SU-DHL-6 (cell line): ENCODE measurements around the gene RALBP1.

Experiments used
- H2AFZ ChIP-seq: fragments of 200-600 bp; sonication (generic); 2 replicates; pipeline ENCODE4 v1.6.1; 2014; ENCODE audit warnings: low read depth, mild to moderate bottlenecking, moderate library complexity, mixed read lengths, antibody characterized with exemption, low read length; ENCODE audit not compliant: severe bottlenecking
- H3F3A ChIP-seq: fragments of 200-600 bp; shearing (Covaris generic); 2 replicates; pipeline ENCODE4 v1.6.0; 2016; ENCODE audit warnings: antibody characterized with exemption, mild to moderate bottlenecking; ENCODE audit not compliant: insufficient read depth
- H3K27ac ChIP-seq: fragments of 200-600 bp; sonication (generic); 2 replicates; pipeline ENCODE4 v1.5.1; 2016; ENCODE audit warnings: low read depth, mild to moderate bottlenecking, low read length, moderate library complexity, mixed read lengths
- H3K27me3 ChIP-seq: fragments of 200-600 bp; sonication (generic), shearing (Covaris generic); 2 replicates; pipeline ENCODE4 v1.6.0; 2014; ENCODE audit warnings: mild to moderate bottlenecking, low read length
- H3K36me3 ChIP-seq: fragments of 200-600 bp; sonication (generic); 2 replicates; pipeline ENCODE4 v1.6.1; 2014; ENCODE audit warnings: mild to moderate bottlenecking, low read length, mixed read lengths
- H3K4me2 ChIP-seq: fragments of 300-600, 200-600 bp; shearing (Covaris generic), sonication (generic); 2 replicates; pipeline ENCODE4 v1.6.0; 2014; ENCODE audit warnings: low read length, low read depth, mild to moderate bottlenecking; ENCODE audit not compliant: poor library complexity, severe bottlenecking
- H3K4me3 ChIP-seq: fragments of 200-600 bp; sonication (generic); 2 replicates; pipeline ENCODE4 v1.5.1; 2014; ENCODE audit warnings: antibody characterized with exemption, low read length, mild to moderate bottlenecking, mixed read lengths; ENCODE audit not compliant: insufficient read depth, poor library complexity, severe bottlenecking
- H3K79me2 ChIP-seq: fragments of 200-600 bp; sonication (generic); 2 replicates; pipeline ENCODE4 v1.6.1; 2014; ENCODE audit warnings: mild to moderate bottlenecking, low read length, moderate library complexity; ENCODE audit not compliant: insufficient read depth
- H3K9ac ChIP-seq: fragments of 200-600 bp; sonication (generic); 2 replicates; pipeline ENCODE4 v1.7.0; 2014; ENCODE audit warnings: mild to moderate bottlenecking, low read length
- H3K9me2 ChIP-seq: fragments of 200-600 bp; sonication (generic); replicated peaks from 2 replicates; pipeline ENCODE4 v1.6.1; 2014; ENCODE audit warnings: low read length; ENCODE audit not compliant: insufficient read depth
- H3K9me3 ChIP-seq: fragments of 200-600 bp; sonication (generic); 2 replicates; pipeline ENCODE4 v1.6.1; 2014; ENCODE audit warnings: low read length, mixed read lengths; ENCODE audit not compliant: insufficient read depth
- H4K20me1 ChIP-seq: fragments of 200-600 bp; sonication (generic); 2 replicates; pipeline ENCODE4 v1.6.1; 2014; ENCODE audit warnings: low read depth, mild to moderate bottlenecking, antibody characterized with exemption, low read length, moderate library complexity, mixed read lengths
- CTCF ChIP-seq: fragments of 200-600 bp; sonication (generic); IDR thresholded peaks from one replicate; pipeline ENCODE4 v1.5.1; 2017; ENCODE audit warnings: antibody characterized with exemption, mild to moderate bottlenecking, low read length, moderate library complexity; ENCODE audit not compliant: insufficient read depth, poor library complexity, severe bottlenecking
- EZH2phosphoT487 ChIP-seq: fragments of 200-600 bp; sonication (generic), shearing (Covaris generic); conservative IDR thresholded peaks from 2 replicates; pipeline ENCODE4 v1.6.1; 2018; ENCODE audit warnings: mild to moderate bottlenecking, antibody characterized with exemption, low read length, moderate library complexity, mixed read lengths

RALBP1 gene

GRCh38 chr18:9495465-9495864 lies 20.2 kb downstream of the RALBP1 start:
- no peaks in the 10 kb centered on the region for H3K9me2 ChIP-seq
- no peaks in the 10 kb centered on the region for H3K36me3 ChIP-seq
- no peak overlapping the region for H3K4me2 ChIP-seq
- TF ChIP-seq EZH2phosphoT487: no peak
- no peak for TF ChIP-seq CTCF
- H3K9me3 ChIP-seq: no peaks in the 10 kb centered on the region
- no peak overlapping the region for H3K9ac ChIP-seq
- no peaks in the 10 kb centered on the region for H3K27me3 ChIP-seq
- H3K79me2 ChIP-seq: peaks cover 78% of the 10 kb centered on the region
- no peak overlapping the region for H2AFZ ChIP-seq
- H3K4me3 ChIP-seq: no peak overlapping the region
- no peaks in the 10 kb centered on the region for H3F3A ChIP-seq
- H4K20me1 ChIP-seq: no peaks in the 10 kb centered on the region
- no peak overlapping the region for H3K27ac ChIP-seq

DNA sequence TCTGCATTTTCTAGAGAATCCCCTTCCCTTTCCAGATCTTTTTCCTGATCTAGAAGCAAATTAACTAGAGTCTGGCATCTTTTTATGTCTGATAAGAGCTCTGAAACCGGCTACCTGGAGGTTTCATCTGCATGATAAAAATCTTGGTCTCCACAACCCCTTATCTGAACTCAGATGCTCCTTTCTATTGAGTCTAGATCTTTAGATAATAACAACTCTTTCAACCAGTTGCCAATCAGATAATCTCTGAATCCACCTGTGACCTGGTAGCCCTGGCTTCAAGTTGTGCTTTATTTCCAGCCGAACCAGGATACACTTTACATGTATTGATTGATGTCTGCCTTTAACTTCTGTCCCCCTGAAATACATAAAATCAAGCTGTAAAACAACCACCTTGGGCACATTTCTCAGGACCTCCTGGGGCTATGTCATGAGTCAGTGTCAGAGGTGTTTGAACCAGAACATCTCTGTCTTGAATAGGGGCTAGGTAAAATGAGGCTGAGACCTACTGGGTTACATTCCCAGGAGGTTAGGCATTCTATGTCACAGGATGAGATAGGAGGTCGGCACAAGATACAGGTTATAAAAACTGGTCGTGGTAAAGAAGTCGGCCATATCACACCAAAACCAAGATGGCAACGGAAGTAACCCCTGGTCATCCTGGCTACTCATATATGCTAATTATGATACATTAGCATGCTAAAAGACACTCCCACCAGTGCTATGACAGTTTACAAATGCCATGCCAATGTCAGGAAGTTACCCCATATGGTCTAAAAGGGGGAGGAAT lies 20.8 kb downstream of the RALBP1 start:
- Histone ChIP-seq H3K4me3 (no peak overlapping the region), H3K4me2 (no peak overlapping the region), H3F3A (no peaks in the 10 kb centered on the region), H2AFZ (no peak overlapping the region), H3K27me3 (no peaks in the 10 kb centered on the region), H4K20me1 (no peaks in the 10 kb centered on the region), H3K27ac (no peak overlapping the region), H3K9ac (no peak overlapping the region), H3K79me2 (peaks cover 79% of the 10 kb centered on the region), H3K9me2 (no peaks in the 10 kb centered on the region), H3K9me3 (no peaks in the 10 kb centered on the region), H3K36me3 (no peaks in the 10 kb centered on the region)
- TF ChIP-seq CTCF (no peak), EZH2phosphoT487 (no peak)

DNA sequence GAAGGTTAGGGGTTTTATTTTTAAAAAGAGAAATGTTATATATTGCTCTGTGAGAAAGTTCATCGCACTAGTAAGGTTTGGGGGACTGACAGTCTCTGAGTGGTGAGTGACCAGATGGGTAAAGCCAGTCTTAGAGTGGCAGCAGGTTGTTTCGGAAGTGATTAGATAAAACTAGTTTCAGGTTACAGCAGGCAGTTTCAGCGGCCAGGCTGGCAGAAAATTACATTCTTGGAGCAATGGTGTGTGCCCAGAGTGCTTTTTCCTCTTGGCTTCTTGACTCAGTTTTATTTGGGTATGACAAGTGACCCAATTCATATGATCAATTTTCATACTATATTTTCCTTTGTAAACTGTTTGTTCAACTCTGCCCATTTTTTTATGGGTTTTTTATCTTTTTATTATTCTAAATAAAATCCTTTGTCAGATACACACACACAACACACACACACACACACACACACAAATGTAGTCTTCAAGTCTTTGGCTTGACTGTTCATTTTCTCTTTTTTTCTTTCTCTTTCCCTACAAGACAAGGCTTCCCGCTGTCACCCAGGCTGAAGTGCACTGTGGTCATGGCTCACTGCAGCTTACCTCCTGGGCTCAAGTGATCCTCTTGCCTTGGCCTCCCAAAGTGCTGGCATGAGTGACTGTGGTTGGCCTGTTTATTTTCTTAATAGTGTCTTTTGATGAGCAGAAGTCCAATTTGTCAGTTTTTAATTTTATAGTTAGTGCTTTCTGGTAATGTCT lies 30.9 kb downstream of the RALBP1 start:
- Histone ChIP-seq H3K79me2 (peaks cover 75% of the 10 kb centered on the region), H3K9me3 (no peaks in the 10 kb centered on the region), H3K4me2 (no peak overlapping the region), H3F3A (no peaks in the 10 kb centered on the region), H3K9me2 (no peaks in the 10 kb centered on the region), H3K4me3 (no peak overlapping the region), H3K27ac (no peak overlapping the region), H3K36me3 (no peaks in the 10 kb centered on the region), H3K27me3 (no peaks in the 10 kb centered on the region), H2AFZ (no peak overlapping the region), H4K20me1 (peaks cover 3% of the 10 kb centered on the region; the same call in 1 of the 2 replicates), H3K9ac (no peak overlapping the region)
- TF ChIP-seq EZH2phosphoT487 (no peak), CTCF (no peak)
